Tibial nerve (tissue), 3 donors: Measurements from ENCODE around the gene MARCHF3.

Source experiments
- POLR2A ChIP-seq, 2 donors: fragments of 450-650 bp; IDR thresholded peaks; one replicate each; pipeline ENCODE4 v1.6.1; 2017; ENCODE audit warnings: antibody characterized with exemption in 2 of 2, mild to moderate bottlenecking in 2 of 2, moderate library complexity in 2 of 2
- TF ChIP-seq, protein P1 (sequence below), 5 experiments: fragments of 200-600 bp in 3 of 5; fragments of 450-650 bp in 2 of 5; sonication (generic) in 3 of 5; IDR thresholded peaks; one replicate each; pipeline ENCODE4 v1.5.1; 2016 to 2019; ENCODE audit warnings: antibody characterized with exemption in 5 of 5, mild to moderate bottlenecking in 3 of 5, moderate library complexity in 2 of 5

DNA sequence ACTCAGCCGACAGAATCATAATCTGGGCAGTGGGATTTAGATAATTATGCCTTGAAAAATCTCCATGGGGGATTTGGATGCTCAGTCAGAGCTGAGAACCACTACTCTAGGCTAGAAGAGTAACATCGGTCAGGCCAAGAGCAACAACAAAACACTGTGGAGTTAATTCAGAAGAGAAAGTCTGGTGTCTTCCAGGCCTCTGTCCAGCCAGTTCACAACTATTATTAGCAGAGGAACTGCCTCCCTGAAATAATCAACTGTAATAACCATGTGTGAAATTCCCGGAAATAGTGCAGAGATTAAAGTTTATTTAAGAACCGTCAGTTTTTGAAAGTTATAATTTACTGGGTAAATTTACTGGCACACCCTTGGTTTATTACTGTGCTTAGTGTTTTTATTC lies 8.2 kb upstream of the MARCHF3 start:
- TF ChIP-seq, protein P1, sequence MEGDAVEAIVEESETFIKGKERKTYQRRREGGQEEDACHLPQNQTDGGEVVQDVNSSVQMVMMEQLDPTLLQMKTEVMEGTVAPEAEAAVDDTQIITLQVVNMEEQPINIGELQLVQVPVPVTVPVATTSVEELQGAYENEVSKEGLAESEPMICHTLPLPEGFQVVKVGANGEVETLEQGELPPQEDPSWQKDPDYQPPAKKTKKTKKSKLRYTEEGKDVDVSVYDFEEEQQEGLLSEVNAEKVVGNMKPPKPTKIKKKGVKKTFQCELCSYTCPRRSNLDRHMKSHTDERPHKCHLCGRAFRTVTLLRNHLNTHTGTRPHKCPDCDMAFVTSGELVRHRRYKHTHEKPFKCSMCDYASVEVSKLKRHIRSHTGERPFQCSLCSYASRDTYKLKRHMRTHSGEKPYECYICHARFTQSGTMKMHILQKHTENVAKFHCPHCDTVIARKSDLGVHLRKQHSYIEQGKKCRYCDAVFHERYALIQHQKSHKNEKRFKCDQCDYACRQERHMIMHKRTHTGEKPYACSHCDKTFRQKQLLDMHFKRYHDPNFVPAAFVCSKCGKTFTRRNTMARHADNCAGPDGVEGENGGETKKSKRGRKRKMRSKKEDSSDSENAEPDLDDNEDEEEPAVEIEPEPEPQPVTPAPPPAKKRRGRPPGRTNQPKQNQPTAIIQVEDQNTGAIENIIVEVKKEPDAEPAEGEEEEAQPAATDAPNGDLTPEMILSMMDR (IDR thresholded peaks at IDR 0.05) = no peak
- no peak for TF ChIP-seq POLR2A (IDR thresholded peaks at IDR 0.05)
